H1 (cell line): ENCODE results near the gene PMM2. TPM values are rescaled to one million over a fixed set of nuclear protein-coding genes. Genes with fewer than 3 reads are reported as not detected.

Experiments used
- CTCF ChIA-PET: fragments of 300-600 bp; sonication (Branson Sonifier 250); formaldehyde crosslinking; loops from one replicate; lab custom pipeline; 2021; ENCODE audit not compliant: partially characterized antibody; lab: Charles Lee
- POLR2A ChIA-PET: fragments of 300-600 bp; sonication (Branson Sonifier 250); formaldehyde crosslinking; loops from one replicate; lab custom pipeline; 2021; ENCODE audit warnings: inconsistent platforms; ENCODE audit not compliant: partially characterized antibody; lab: Charles Lee
- DNase-seq, 2 experiments: peaks; one replicate each; pipeline versions ENCODE4 v3.0.0 to v3.0.0-alpha.2; 2010 to 2022; ENCODE audit warnings: low spot score in 2 of 2, low read depth in 1 of 2, mixed read lengths in 1 of 2
- FAIRE-seq: peaks from 2 replicates; lab custom pipeline; 2011; peaks lifted over from hg19 to GRCh38; lab: Jason Lieb, UNC
- H2AFZ ChIP-seq: 2 replicates; pipeline ENCODE4 v1.8.1; 2012; ENCODE audit warnings: low read length, inconsistent platforms
- H2AK5ac ChIP-seq: 2 replicates; pipeline ENCODE4 v1.6.1; 2013; ENCODE audit warnings: low read depth, low read length
- H2BK120ac ChIP-seq: replicated peaks from 2 replicates; pipeline ENCODE3; 2013; ENCODE audit warnings: low read depth, low read length, inconsistent platforms
- H2BK12ac ChIP-seq: 2 replicates; pipeline ENCODE4 v1.6.1; 2013; ENCODE audit warnings: low read depth, low read length
- H2BK15ac ChIP-seq: 2 replicates; pipeline ENCODE4 v1.6.1; 2013; ENCODE audit warnings: low read length
- H2BK20ac ChIP-seq: 2 replicates; pipeline ENCODE4 v1.6.1; 2013; ENCODE audit warnings: low read length
- H2BK5ac ChIP-seq: 2 replicates; pipeline ENCODE4 v1.6.1; 2013; ENCODE audit warnings: low read depth, low read length
- H3K14ac ChIP-seq: 2 replicates; pipeline ENCODE4 v1.6.1; 2013; ENCODE audit warnings: inconsistent platforms; ENCODE audit not compliant: insufficient read length
- H3K18ac ChIP-seq: 2 replicates; pipeline ENCODE4 v1.6.1; 2013; ENCODE audit warnings: low read length; ENCODE audit errors: extremely low read depth
- H3K23ac ChIP-seq: 2 replicates; pipeline ENCODE4 v1.6.1; 2013; ENCODE audit warnings: inconsistent platforms; ENCODE audit not compliant: insufficient read length
- H3K23me2 ChIP-seq: 2 replicates; pipeline ENCODE4 v1.6.1; 2013; ENCODE audit warnings: low read depth, low read length
- H3K27ac ChIP-seq: 2 replicates; pipeline ENCODE4 v1.6.1; 2011; ENCODE audit warnings: low read depth, low read length, inconsistent platforms
- H3K27me3 ChIP-seq, 4 experiments: replicated peaks in 1 of 4; 1 replicate in 1 of 4; 2 replicates in 3 of 4; pipeline versions ENCODE4 v1.6.1 to v1.8.1; 2011 to 2013; ENCODE audit warnings: low read length in 3 of 4, mild to moderate bottlenecking in 3 of 4, inconsistent platforms in 2 of 4, mixed read lengths in 2 of 4, moderate library complexity in 1 of 4; ENCODE audit not compliant: control insufficient read depth in 3 of 4, insufficient read depth in 3 of 4; ENCODE audit errors: extremely low read depth in 1 of 4
- H3K36me3 ChIP-seq, 4 experiments: 2 replicates each; pipeline versions ENCODE4 v1.6.1 to v1.8.1; 2011 to 2013; ENCODE audit warnings: mild to moderate bottlenecking in 4 of 4, low read length in 3 of 4, moderate library complexity in 2 of 4, control low read depth in 1 of 4, inconsistent platforms in 1 of 4; ENCODE audit not compliant: insufficient read depth in 4 of 4, control insufficient read depth in 2 of 4
- H3K4ac ChIP-seq: replicated peaks from 2 replicates; pipeline ENCODE3; 2013; ENCODE audit warnings: low read length, low read depth, mixed read lengths, inconsistent platforms; ENCODE audit not compliant: insufficient read length
- H3K4me1 ChIP-seq, 4 experiments: replicated peaks in 1 of 4; 1 replicate in 1 of 4; 2 replicates in 3 of 4; pipeline versions ENCODE4 v1.6.1 to v1.8.1; 2011 to 2013; ENCODE audit warnings: low read length in 3 of 4, inconsistent platforms in 2 of 4, mixed read lengths in 1 of 4; ENCODE audit not compliant: insufficient read depth in 4 of 4, control insufficient read depth in 3 of 4
- H3K4me2 ChIP-seq, 2 experiments: 2 replicates each; pipeline versions ENCODE4 v1.6.1 to v1.8.1; 2011 to 2013; ENCODE audit warnings: low read depth in 2 of 2, low read length in 2 of 2, control low read depth in 1 of 2, inconsistent platforms in 1 of 2, mild to moderate bottlenecking in 1 of 2; ENCODE audit not compliant: insufficient read depth in 1 of 2
- H3K4me3 ChIP-seq, 4 experiments: fragments of 200-600, 300-600 bp in 1 of 4; sonication (generic), shearing (Covaris generic), sonication (Bioruptor Twin) in 1 of 4; 2 replicates each; pipeline versions ENCODE4 v1.5.1 to v1.8.1; 2011 to 2016; ENCODE audit warnings: low read length in 4 of 4, low read depth in 3 of 4, control low read depth in 2 of 4, inconsistent platforms in 2 of 4, mild to moderate bottlenecking in 2 of 4, mixed read lengths in 1 of 4, moderate library complexity in 1 of 4; ENCODE audit not compliant: insufficient read depth in 2 of 4; ENCODE audit errors: extremely low read depth in 1 of 4
- H3K56ac ChIP-seq: replicated peaks from 2 replicates; pipeline ENCODE3; 2013; ENCODE audit warnings: low read depth, mild to moderate bottlenecking, mixed read lengths, low read length, inconsistent platforms; ENCODE audit not compliant: insufficient read length
- H3K79me1 ChIP-seq: 2 replicates; pipeline ENCODE4 v1.6.1; 2013; ENCODE audit warnings: low read depth, low read length, control low read depth
- H3K79me2 ChIP-seq, 2 experiments: 2 replicates each; pipeline versions ENCODE4 v1.6.1 to v1.8.1; 2012 to 2013; ENCODE audit warnings: low read length in 2 of 2, mild to moderate bottlenecking in 2 of 2, inconsistent platforms in 1 of 2; ENCODE audit not compliant: insufficient read depth in 2 of 2, control insufficient read depth in 1 of 2
- H3K9ac ChIP-seq, 4 experiments: replicated peaks in 1 of 4; 1 replicate in 1 of 4; 2 replicates in 3 of 4; pipeline versions ENCODE4 v1.6.1 to v1.8.1; 2011 to 2013; ENCODE audit warnings: low read depth in 3 of 4, low read length in 3 of 4, control low read depth in 2 of 4, mild to moderate bottlenecking in 2 of 4, moderate library complexity in 2 of 4, inconsistent platforms in 1 of 4; ENCODE audit errors: extremely low read depth in 1 of 4
- H3K9me3 ChIP-seq, 2 experiments: 2 replicates each; pipeline versions ENCODE4 v1.6.1 to v1.8.1; 2012 to 2013; ENCODE audit warnings: mild to moderate bottlenecking in 2 of 2, moderate library complexity in 2 of 2, control low read depth in 1 of 2, inconsistent platforms in 1 of 2, low read depth in 1 of 2, low read length in 1 of 2, mixed read lengths in 1 of 2; ENCODE audit not compliant: insufficient read depth in 2 of 2
- H4K20me1 ChIP-seq, 2 experiments: replicated peaks in 1 of 2; 2 replicates each; pipeline versions ENCODE3 to v1.8.1; 2011 to 2013; ENCODE audit warnings: inconsistent platforms in 2 of 2, low read length in 2 of 2, mild to moderate bottlenecking in 1 of 2; ENCODE audit not compliant: insufficient read depth in 2 of 2, control insufficient read depth in 1 of 2
- H4K5ac ChIP-seq: 2 replicates; pipeline ENCODE4 v1.6.1; 2013; ENCODE audit warnings: low read length, low read depth, mixed read lengths, inconsistent platforms; ENCODE audit not compliant: insufficient read length
- H4K8ac ChIP-seq: 2 replicates; pipeline ENCODE4 v1.8.0; 2013; ENCODE audit warnings: mild to moderate bottlenecking, moderate library complexity, low read length, inconsistent platforms; ENCODE audit not compliant: insufficient read depth; ENCODE audit errors: extremely low read depth
- H4K91ac ChIP-seq: replicated peaks from 2 replicates; pipeline ENCODE3; 2013; ENCODE audit warnings: low read length, mixed read lengths, inconsistent platforms; ENCODE audit not compliant: insufficient read length
- BCL11A ChIP-seq, 2 experiments: IDR thresholded peaks; one replicate each; pipeline ENCODE4 v1.6.1; 2011; ENCODE audit warnings: low read depth in 2 of 2, low read length in 2 of 2, mild to moderate bottlenecking in 2 of 2
- CBX8 ChIP-seq: fragments of 300-800, 300-1000 bp; sonication (generic); IDR thresholded peaks from 2 replicates; pipeline ENCODE4 v1.7.1; 2016; ENCODE audit warnings: low read depth, low read length, borderline replicate concordance
- CHD2 ChIP-seq: IDR thresholded peaks from 2 replicates; pipeline ENCODE4 v1.6.1; 2012; ENCODE audit warnings: low read length, improper control_type of control experiment
- JUN ChIP-seq: IDR thresholded peaks from 2 replicates; pipeline ENCODE4 v1.6.1; 2011; ENCODE audit warnings: low read depth, mild to moderate bottlenecking, improper control_type of control experiment, low read length
- KDM4A ChIP-seq: IDR thresholded peaks from one replicate; pipeline ENCODE4 v1.7.1; 2012; ENCODE audit warnings: low read depth, mild to moderate bottlenecking, moderate library complexity, low read length, inconsistent platforms; ENCODE audit not compliant: severe bottlenecking
- NRF1 ChIP-seq: IDR thresholded peaks from 2 replicates; pipeline ENCODE4 v1.6.1; 2011; ENCODE audit warnings: mild to moderate bottlenecking, low read depth, low read length, improper control_type of control experiment
- POU5F1 ChIP-seq: IDR thresholded peaks from 2 replicates; pipeline ENCODE4 v1.6.1; 2011; ENCODE audit warnings: low read depth, mild to moderate bottlenecking, low read length, moderate library complexity
- RBBP5 ChIP-seq: IDR thresholded peaks from 2 replicates; pipeline ENCODE4 v1.7.1; 2012; ENCODE audit warnings: low read depth, mild to moderate bottlenecking, inconsistent platforms, low read length, moderate library complexity, borderline replicate concordance
- RXRA ChIP-seq: IDR thresholded peaks from 2 replicates; pipeline ENCODE4 v1.6.1; 2011; ENCODE audit warnings: low read depth, mild to moderate bottlenecking, low read length, moderate library complexity; ENCODE audit not compliant: insufficient read depth
- SIRT6 ChIP-seq: IDR thresholded peaks from one replicate; pipeline ENCODE4 v1.7.1; 2012; ENCODE audit warnings: low read length, inconsistent platforms
- SIX5 ChIP-seq: IDR thresholded peaks from 2 replicates; pipeline ENCODE4 v1.6.1; 2011; ENCODE audit warnings: mild to moderate bottlenecking, low read depth, low read length
- TAF7 ChIP-seq: optimal IDR thresholded peaks from 2 replicates; pipeline ENCODE3; 2011; ENCODE audit warnings: low read depth, mild to moderate bottlenecking, inconsistent platforms, low read length, moderate library complexity, borderline replicate concordance
- TCF12 ChIP-seq: IDR thresholded peaks from 2 replicates; pipeline ENCODE4 v1.6.1; 2011; ENCODE audit warnings: low read depth, mild to moderate bottlenecking, low read length
- WGBS, 2 experiments: shearing (Covaris generic) in 1 of 2; methylation state at CpG; one replicate each; pipeline versions ENCODE4 v1.1.6 to v1.1.7; 2013 to 2015; ENCODE audit warnings: low lambda C conversion rate in 2 of 2, mixed read lengths in 2 of 2, inconsistent platforms in 1 of 2, low coverage in 1 of 2, missing lambda C conversion rate in 1 of 2; ENCODE audit not compliant: insufficient replicate concordance in 2 of 2, insufficient coverage in 1 of 2, insufficient read length in 1 of 2; ENCODE audit errors: extremely low coverage in 1 of 2, missing lambda C conversion rate in 1 of 2; 5-methylcytosine and 5-hydroxymethylcytosine counted together
- polyA plus RNA-seq, 7 experiments: library from polyadenylated mRNA; depleted of rRNA in 3 of 7; stranded (reverse) in 5 of 7; unstranded in 2 of 7; fragments of >200 nt in 5 of 7; fragments of 200-250 nt in 2 of 7; gene quantifications; 1 replicate in 5 of 7; 2 replicates in 1 of 7; 4 replicates in 1 of 7; pipeline versions ENCODE4 v1.2.1 to v1.2.3, GENCODE V29; 2011 to 2013; ENCODE audit warnings: missing spikeins in 2 of 7, mixed read lengths in 2 of 7
- total RNA-seq: library from RNA; stranded (reverse); fragmentation: NEBNext Ultra II Directional; extraction: Animal tissue kit (Norgen Biotek cat#: 25700); gene quantifications from 2 replicates; pipeline ENCODE4 v1.2.1, GENCODE V29; 2021
- TF ChIP-seq, protein P1 (sequence below): IDR thresholded peaks from 2 replicates; pipeline ENCODE4 v1.6.1; 2012; ENCODE audit warnings: low read length, inconsistent platforms

Gene PMM2
- total and polyA plus RNA-seq, 2 of the 8 experiments (the other 6 are each of a cell fraction or from before 2014, with no cell fraction given) = 26.2 to 49.4 TPM

DNA sequence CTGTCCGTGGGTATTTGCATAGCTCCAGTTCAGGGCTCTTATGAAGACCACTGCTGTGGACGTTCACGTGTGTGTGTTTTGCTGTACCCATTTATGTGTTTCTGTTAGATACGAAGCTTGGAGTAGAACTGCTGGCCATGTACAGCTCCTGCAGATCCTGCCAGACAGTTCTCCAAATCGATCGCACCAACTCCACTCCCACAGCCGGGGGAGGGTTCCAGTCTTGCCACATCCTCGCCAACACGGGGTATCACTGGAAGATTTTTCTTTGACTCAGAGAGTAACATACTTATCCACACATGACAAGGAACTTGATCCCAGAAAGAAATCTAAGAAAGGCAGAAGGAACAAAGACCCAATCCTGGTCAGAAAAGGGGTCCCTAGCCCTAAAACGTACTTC, 37.6 kb upstream of the PMM2 start:
- no peak for DNase-seq
- H2AK5ac ChIP-seq = no peak overlapping the region
- H3K4ac ChIP-seq = no peak overlapping the region
- H2BK20ac ChIP-seq = no peak overlapping the region
- no peak overlapping the region for H3K4me2 ChIP-seq
- H2BK15ac ChIP-seq = no peak overlapping the region
- H4K20me1 ChIP-seq = no peaks in the 10 kb centered on the region
- H3K36me3 ChIP-seq = no peaks in the 10 kb centered on the region; a peak in 1 of 8 replicates
- H2BK5ac ChIP-seq = no peak overlapping the region
- no peak overlapping the region for H3K23ac ChIP-seq
- no peaks in the 10 kb centered on the region for H3K27me3 ChIP-seq
- H3K14ac ChIP-seq = no peak overlapping the region
- FAIRE-seq = no peak
- H3K4me3 ChIP-seq = no peak overlapping the region
- H2BK120ac ChIP-seq = no peak overlapping the region
- no peak overlapping the region for H4K91ac ChIP-seq
- H2AFZ ChIP-seq = no peak overlapping the region
- no peak overlapping the region for H2BK12ac ChIP-seq
- peaks cover 0 to 11% (median 5%) of the 10 kb centered on the region in 4 experiments; a peak in 4 of 7 replicates for H3K4me1 ChIP-seq
- WGBS, 2 experiments = 86% methylated on average over 10 of the region's 10 CpGs; no CpG with 5 or more reads in 1 of the 2 experiments
- no peak overlapping the region for H4K5ac ChIP-seq
- no peak overlapping the region for H3K27ac ChIP-seq
- no peak overlapping the region for H3K18ac ChIP-seq
- no peaks in the 10 kb centered on the region for H3K23me2 ChIP-seq
- no peak overlapping the region for H4K8ac ChIP-seq
- no peak overlapping the region for H3K56ac ChIP-seq
- CTCF ChIA-PET = interaction anchor here (0.7 to 1.7 kb wide), 3 partner anchors 9 to 37 kb away, joined by 3 to 8 read pairs (median 4); no protein-coding TSS in a partner anchor
- H3K9ac ChIP-seq = no peak overlapping the region
- H3K9me3 ChIP-seq = no peaks in the 10 kb centered on the region
- H3K79me1 ChIP-seq = no peaks in the 10 kb centered on the region
- no peaks in the 10 kb centered on the region; a peak in 1 of 4 replicates for H3K79me2 ChIP-seq
- POLR2A ChIA-PET = no interaction called here
- TF ChIP-seq TCF12 (no peak), TAF7 (no peak), KDM4A (no peak), BCL11A (IDR thresholded peaks at IDR 0.05; ENCODE audit: low read depth in 2 of 2, low read length in 2 of 2) (no peak), RXRA (no peak), NRF1 (no peak), POU5F1 (no peak), CHD2 (no peak), JUN (no peak), RBBP5 (no peak), CBX8 (no peak), SIRT6 (no peak), SIX5 (no peak)
- TF ChIP-seq, protein P1, sequence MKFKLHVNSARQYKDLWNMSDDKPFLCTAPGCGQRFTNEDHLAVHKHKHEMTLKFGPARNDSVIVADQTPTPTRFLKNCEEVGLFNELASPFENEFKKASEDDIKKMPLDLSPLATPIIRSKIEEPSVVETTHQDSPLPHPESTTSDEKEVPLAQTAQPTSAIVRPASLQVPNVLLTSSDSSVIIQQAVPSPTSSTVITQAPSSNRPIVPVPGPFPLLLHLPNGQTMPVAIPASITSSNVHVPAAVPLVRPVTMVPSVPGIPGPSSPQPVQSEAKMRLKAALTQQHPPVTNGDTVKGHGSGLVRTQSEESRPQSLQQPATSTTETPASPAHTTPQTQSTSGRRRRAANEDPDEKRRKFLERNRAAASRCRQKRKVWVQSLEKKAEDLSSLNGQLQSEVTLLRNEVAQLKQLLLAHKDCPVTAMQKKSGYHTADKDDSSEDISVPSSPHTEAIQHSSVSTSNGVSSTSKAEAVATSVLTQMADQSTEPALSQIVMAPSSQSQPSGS = no peak
